Tibial nerve (tissue), 4 donors: Measurements from ENCODE around the gene HBZ. TPM values are rescaled to one million over a fixed set of nuclear protein-coding genes. Genes with fewer than 3 reads are reported as not detected.
A peak's percentile ranks its signal among the peaks of the same experiment; 100 is the strongest.

Experiments
- DNase-seq, 2 donors: peaks; one replicate each; pipeline ENCODE4 v3.0.0-alpha.2; 2019; ENCODE audit warnings: low spot score in 2 of 2
- H3K27ac ChIP-seq, 4 donors: fragments of 200-600 bp; sonication (generic) in 3 of 4; one replicate each; pipeline ENCODE4 v1.5.1; 2017 to 2019; ENCODE audit warnings: mild to moderate bottlenecking in 1 of 4
- H3K27me3 ChIP-seq, 2 donors: fragments of 200-600 bp; sonication (generic) in 1 of 2; one replicate each; pipeline versions ENCODE4 v1.5.1 to v1.6.0; 2017 to 2019
- H3K36me3 ChIP-seq, 3 donors: fragments of 200-600 bp; sonication (generic); one replicate each; pipeline ENCODE4 v1.5.1; 2018 to 2019
- H3K4me1 ChIP-seq, 4 donors: fragments of 200-600 bp; sonication (generic) in 3 of 4; one replicate each; pipeline ENCODE4 v1.5.1; 2017 to 2019
- H3K4me3 ChIP-seq, 4 donors: fragments of 200-600 bp; sonication (generic) in 3 of 4; one replicate each; pipeline ENCODE4 v1.5.1; 2017 to 2019; ENCODE audit warnings: mild to moderate bottlenecking in 1 of 4, moderate library complexity in 1 of 4
- H3K9me3 ChIP-seq, 4 donors: fragments of 200-600 bp; sonication (generic) in 3 of 4; one replicate each; pipeline ENCODE4 v1.5.1; 2017 to 2019
- CTCF ChIP-seq, 5 experiments: fragments of 200-600 bp in 3 of 5; fragments of 450-650 bp in 2 of 5; sonication (generic) in 3 of 5; IDR thresholded peaks; one replicate each; pipeline ENCODE4 v1.5.1; 2016 to 2019; ENCODE audit warnings: antibody characterized with exemption in 5 of 5, mild to moderate bottlenecking in 3 of 5, moderate library complexity in 2 of 5
- EP300 ChIP-seq, 2 donors: sonication (generic); formaldehyde crosslinking; IDR thresholded peaks; one replicate each; pipeline ENCODE4 v1.6.1; 2017; ENCODE audit warnings: antibody characterized with exemption in 2 of 2, mild to moderate bottlenecking in 1 of 2
- POLR2A ChIP-seq, 2 donors: fragments of 450-650 bp; IDR thresholded peaks; one replicate each; pipeline ENCODE4 v1.6.1; 2017; ENCODE audit warnings: antibody characterized with exemption in 2 of 2, mild to moderate bottlenecking in 2 of 2, moderate library complexity in 2 of 2
- WGBS, 2 donors: methylation state at CpG; one replicate each; pipeline ENCODE4 v1.1.5; 2018; 5-methylcytosine and 5-hydroxymethylcytosine counted together
- total RNA-seq, 4 donors: library from RNA; depleted of rRNA; stranded (reverse); fragments of >200 nt; gene quantifications; one replicate each; pipeline ENCODE4 v1.1.0, GENCODE V29; 2016

HBZ gene
- total RNA-seq, 4 donors from 2014 or later = not detected

GRCh38 chr16:132120-132519 lies 20.3 kb upstream of the HBZ start:
- TF ChIP-seq CTCF (IDR thresholded peaks at IDR 0.05) (no peak), POLR2A (IDR thresholded peaks at IDR 0.05) (no peak), EP300 (IDR thresholded peaks at IDR 0.05) (no peak)
- WGBS, 2 donors = 94 to 95% methylated on average over 7 of the region's 7 CpGs
- Histone ChIP-seq H3K36me3 (peaks cover 0 to 18% (median 0%) of the 10 kb centered on the region in 3 donors), H3K9me3 (no peaks in the 10 kb centered on the region), H3K27ac (no peak overlapping the region), H3K4me1 (peaks cover 0 to 15% (median 0%) of the 10 kb centered on the region in 4 donors), H3K4me3 (no peak overlapping the region), H3K27me3 (no peaks in the 10 kb centered on the region)
- DNase-seq = no peak

- TF ChIP-seq CTCF (IDR thresholded peaks at IDR 0.05) (no peak), EP300 (IDR thresholded peaks at IDR 0.05) (no peak), POLR2A (IDR thresholded peaks at IDR 0.05) (no peak)
- no peak overlapping the region for H3K4me3 ChIP-seq
- no peaks in the 10 kb centered on the region for H3K27me3 ChIP-seq
- 79 to 96% methylated on average over 2 of the region's 2 CpGs for WGBS, 2 donors
- peaks cover 0 to 23% (median 3%) of the 10 kb centered on the region in 4 donors for H3K4me1 ChIP-seq
- H3K36me3 ChIP-seq = peaks cover 0 to 18% (median 0%) of the 10 kb centered on the region in 3 donors
- no peaks in the 10 kb centered on the region for H3K9me3 ChIP-seq
- DNase-seq = no peak
- no peak overlapping the region for H3K27ac ChIP-seq
Observed at GRCh38 chr16:133716-134115, 18.7 kb upstream of the HBZ start.

GRCh38 chr16:138049-138417 lies 14.4 kb upstream of the HBZ start:
- DNase-seq = no peak
- Histone ChIP-seq H3K36me3 (no peaks in the 10 kb centered on the region), H3K27ac (peak overlapping the region in 3 of 4 donors; percentile 87 to 92 (median 89)), H3K4me3 (peak overlapping the region; percentile 77 to 86 (median 83)), H3K9me3 (no peaks in the 10 kb centered on the region), H3K4me1 (peaks cover 0 to 34% (median 3%) of the 10 kb centered on the region in 4 donors), H3K27me3 (no peaks in the 10 kb centered on the region)
- TF ChIP-seq EP300 (IDR thresholded peaks at IDR 0.05) = no peak
- TF ChIP-seq POLR2A (IDR thresholded peaks at IDR 0.05) = no peak
- TF ChIP-seq CTCF (IDR thresholded peaks at IDR 0.05) = no peak
- 0% methylated on average over 10 to 24 of the region's 30 CpGs for WGBS, 2 donors

GRCh38 chr16:140175-140857 lies 12.1 kb upstream of the HBZ start:
- TF ChIP-seq POLR2A (IDR thresholded peaks at IDR 0.05) (no peak), CTCF (IDR thresholded peaks at IDR 0.05) (no peak), EP300 (IDR thresholded peaks at IDR 0.05) (no peak)
- Histone ChIP-seq H3K27me3 (peaks cover 0 to 8% of the 10 kb centered on the region in 2 donors), H3K9me3 (no peaks in the 10 kb centered on the region), H3K4me1 (peaks cover 0 to 31% (median 3%) of the 10 kb centered on the region in 4 donors), H3K36me3 (no peaks in the 10 kb centered on the region), H3K27ac (no peak overlapping the region), H3K4me3 (no peak overlapping the region)
- no peak for DNase-seq
- 67 to 70% methylated on average over 10 of the region's 10 CpGs for WGBS, 2 donors

GRCh38 chr16:142405-142967 lies 10.0 kb upstream of the HBZ start:
- Histone ChIP-seq H3K36me3 (no peaks in the 10 kb centered on the region), H3K27me3 (peaks cover 0 to 13% of the 10 kb centered on the region in 2 donors), H3K9me3 (no peaks in the 10 kb centered on the region), H3K4me3 (no peak overlapping the region), H3K4me1 (peaks cover 0 to 20% (median 2%) of the 10 kb centered on the region in 4 donors), H3K27ac (peak overlapping the region in 1 of 4 donors; percentile 25)
- 41 to 45% methylated on average over 10 to 12 of the region's 12 CpGs for WGBS, 2 donors
- no peak for DNase-seq
- no peak for TF ChIP-seq POLR2A (IDR thresholded peaks at IDR 0.05)
